HG03108 (cell line): Measurements from ENCODE around the gene GPR150.

ENCODE experiments used
- ATAC-seq: cut with Tn5 transposase; IDR thresholded peaks from one replicate; pipeline ENCODE4 v1.9.1; 2021; ENCODE audit warnings: moderate library complexity; ENCODE audit not compliant: unreplicated experiment

GPR150 gene

GRCh38 chr5:95620030-95620869 is at the start of gene GPR150:
TSS of gene GPR150 (plus strand) at chr5:95620087. CDS start at chr5:95620276, 189 bp downstream.
- peak; percentile 72 for ATAC-seq

GRCh38 chr5:95572016-95572415 is 47.9 kb upstream of the GPR150 start:
- ATAC-seq = no peak

- no peak for ATAC-seq
Measured at GRCh38 chr5:95581576-95581975, 38.3 kb upstream of the GPR150 start.

- ATAC-seq = no peak
Measured at GRCh38 chr5:95583992-95584391, 35.9 kb upstream of the GPR150 start.

- ATAC-seq = no peak
Measured at GRCh38 chr5:95590880-95591279, 29.0 kb upstream of the GPR150 start.

GRCh38 chr5:95591490-95591901 is 28.4 kb upstream of the GPR150 start:
- ATAC-seq = peak; percentile 96

- ATAC-seq = no peak
Measured at GRCh38 chr5:95595289-95595931, 24.5 kb upstream of the GPR150 start.

- ATAC-seq = no peak
Measured at GRCh38 chr5:95599252-95599651, 20.6 kb upstream of the GPR150 start.

GRCh38 chr5:95600557-95600956 is 19.3 kb upstream of the GPR150 start:
- no peak for ATAC-seq

GRCh38 chr5:95605786-95606185 is 14.1 kb upstream of the GPR150 start:
- no peak for ATAC-seq

- no peak for ATAC-seq
Measured at GRCh38 chr5:95606419-95606818, 13.5 kb upstream of the GPR150 start.

- ATAC-seq = no peak
Measured at GRCh38 chr5:95609711-95610110, 10.2 kb upstream of the GPR150 start.

- ATAC-seq = no peak
Measured at GRCh38 chr5:95610546-95610945, 9.3 kb upstream of the GPR150 start.

- ATAC-seq = no peak
Measured at GRCh38 chr5:95611396-95611795, 8.5 kb upstream of the GPR150 start.

GRCh38 chr5:95613514-95613913 is 6.4 kb upstream of the GPR150 start:
- no peak for ATAC-seq

- peak; percentile 44 for ATAC-seq
Measured at GRCh38 chr5:95615164-95615467, 4.8 kb upstream of the GPR150 start.

- no peak for ATAC-seq
Measured at GRCh38 chr5:95617057-95617456, 2.8 kb upstream of the GPR150 start.

GRCh38 chr5:95619096-95619495 is 791 bp upstream of the GPR150 start:
- ATAC-seq = no peak

GRCh38 chr5:95619514-95620029 is 315 bp upstream of the GPR150 start:
- ATAC-seq = no peak

GRCh38 chr5:95620870-95621838 is 1.3 kb downstream of the GPR150 start:
- peak; percentile 33 for ATAC-seq
